Measurements from ENCODE around the gene GPR157. TPM values are rescaled to one million over a fixed set of nuclear protein-coding genes. Genes with fewer than 3 reads are reported as not detected.
"Not testable (repeated sequence)": the region's sequence is repeated elsewhere in the genome, so short reads cannot be mapped to it uniquely, and the experiment has no call there.

Gene GPR157
- total and polyA plus RNA-seq, 2 experiments from 2014 or later: 1.7 to 2.7 TPM

GRCh38 chr1:9129266-9130041, 552 bp upstream of the GPR157 start:
- peak overlapping the region; percentile 35 for H3K27ac ChIP-seq
- H4K20me1 ChIP-seq (ENCODE audit: insufficient read depth): no peaks in the 10 kb centered on the region
- H3K79me2 ChIP-seq (ENCODE audit: insufficient read depth): no peaks in the 10 kb centered on the region
- H3K9ac ChIP-seq: peak overlapping the region; percentile 5; the same call in 1 of the 2 replicates
- 6 to 10% methylated on average over 20 to 46 of the region's 46 CpGs for WGBS, 2 experiments (ENCODE audit: low coverage in 1 of 2, low lambda C conversion rate in 2 of 2, missing lambda C conversion rate in 2 of 2)
- no peak for TF ChIP-seq EZH2phosphoT487 (IDR thresholded peaks at IDR 0.05; ENCODE audit: insufficient read depth, low read depth)
- TF ChIP-seq EZH2 (IDR thresholded peaks at IDR 0.05; ENCODE audit: insufficient read depth, poor library complexity, severe bottlenecking): no peak
- no peaks in the 10 kb centered on the region for H3K36me3 ChIP-seq (ENCODE audit: low read depth)
- peak; percentile 80 for DNase-seq
- H3F3A ChIP-seq (ENCODE audit: insufficient read depth): peaks cover 14% of the 10 kb centered on the region
- peak overlapping the region; percentile 36 for H3K4me2 ChIP-seq (ENCODE audit: unreplicated experiment)
- peaks cover 12% of the 10 kb centered on the region; the same call in 1 of the 2 replicates for H3K4me1 ChIP-seq (ENCODE audit: insufficient read depth)
- H3K9me2 ChIP-seq (ENCODE audit: insufficient read depth): no peaks in the 10 kb centered on the region
- H3K4me3 ChIP-seq: peak overlapping the region; percentile 41; the same call in 1 of the 2 replicates
- in situ Hi-C loops (cut with MboI): no loop called here
- H3K27me3 ChIP-seq (replicated peaks; ENCODE audit: insufficient read depth): no peaks in the 10 kb centered on the region
- H2AFZ ChIP-seq: peak overlapping the region; percentile 71
- no peaks in the 10 kb centered on the region for H3K9me3 ChIP-seq (ENCODE audit: low read depth)

DNA sequence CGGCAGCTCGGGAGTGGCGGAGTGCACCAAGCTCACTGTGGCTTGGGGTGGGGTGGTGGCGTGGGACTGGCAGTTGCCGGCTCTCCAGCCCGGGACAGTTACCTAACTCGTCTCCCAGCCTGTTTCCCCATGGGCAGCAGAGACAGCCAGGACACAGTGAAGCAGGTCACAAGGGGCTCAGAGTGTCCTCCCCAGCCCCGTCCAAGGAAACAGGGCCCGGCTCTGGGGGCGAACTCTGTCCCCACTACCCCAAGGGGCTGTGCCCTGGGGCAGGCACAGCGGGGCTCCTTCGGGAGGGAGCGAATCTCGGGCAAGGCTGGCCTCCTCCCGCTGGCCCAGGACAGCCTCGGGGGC, 759 bp downstream of the GPR157 start:
- WGBS, 2 experiments (ENCODE audit: low coverage in 1 of 2, low lambda C conversion rate in 2 of 2, missing lambda C conversion rate in 2 of 2): 56 to 63% methylated on average over 16 of the region's 16 CpGs
- Histone ChIP-seq H3K4me3 (peak overlapping the region; percentile 75), H3K27ac (no peak overlapping the region), H3K9me2 (ENCODE audit: insufficient read depth) (no peaks in the 10 kb centered on the region), H3K36me3 (ENCODE audit: low read depth) (no peaks in the 10 kb centered on the region), H3K27me3 (replicated peaks; ENCODE audit: insufficient read depth) (no peaks in the 10 kb centered on the region), H3K9ac (peak overlapping the region; percentile 74), H2AFZ (peak overlapping the region; percentile 72), H3K4me1 (ENCODE audit: insufficient read depth) (peaks cover 12% of the 10 kb centered on the region; the same call in 1 of the 2 replicates), H3F3A (ENCODE audit: insufficient read depth) (peaks cover 14% of the 10 kb centered on the region), H4K20me1 (ENCODE audit: insufficient read depth) (no peaks in the 10 kb centered on the region), H3K4me2 (ENCODE audit: unreplicated experiment) (peak overlapping the region; percentile 77), H3K9me3 (ENCODE audit: low read depth) (no peaks in the 10 kb centered on the region), H3K79me2 (ENCODE audit: insufficient read depth) (no peaks in the 10 kb centered on the region)
- DNase-seq: peak; percentile 19
- no peak for TF ChIP-seq EZH2 (IDR thresholded peaks at IDR 0.05; ENCODE audit: insufficient read depth, poor library complexity, severe bottlenecking)
- no peak for TF ChIP-seq EZH2phosphoT487 (IDR thresholded peaks at IDR 0.05; ENCODE audit: insufficient read depth, low read depth)
- in situ Hi-C loops (cut with MboI): no loop called here

- no peaks in the 10 kb centered on the region for H3K27me3 ChIP-seq (replicated peaks; ENCODE audit: insufficient read depth)
- peak overlapping the region; percentile 75 for H3K4me3 ChIP-seq
- peak overlapping the region; percentile 72 for H2AFZ ChIP-seq
- in situ Hi-C loops (cut with MboI): no loop called here
- no peaks in the 10 kb centered on the region for H3K9me2 ChIP-seq (ENCODE audit: insufficient read depth)
- WGBS, 2 experiments (ENCODE audit: low coverage in 1 of 2, low lambda C conversion rate in 2 of 2, missing lambda C conversion rate in 2 of 2): 76 to 80% methylated on average over 19 of the region's 19 CpGs
- H3K79me2 ChIP-seq (ENCODE audit: insufficient read depth): no peaks in the 10 kb centered on the region
- no peaks in the 10 kb centered on the region for H3K9me3 ChIP-seq (ENCODE audit: low read depth)
- H3K4me2 ChIP-seq (ENCODE audit: unreplicated experiment): peak overlapping the region; percentile 77
- H3K27ac ChIP-seq: no peak overlapping the region
- H3K9ac ChIP-seq: peak overlapping the region; percentile 74
- H4K20me1 ChIP-seq (ENCODE audit: insufficient read depth): no peaks in the 10 kb centered on the region
- DNase-seq: no peak
- no peaks in the 10 kb centered on the region for H3K36me3 ChIP-seq (ENCODE audit: low read depth)
- peaks cover 12% of the 10 kb centered on the region; the same call in 1 of the 2 replicates for H3K4me1 ChIP-seq (ENCODE audit: insufficient read depth)
- peaks cover 14% of the 10 kb centered on the region for H3F3A ChIP-seq (ENCODE audit: insufficient read depth)
- TF ChIP-seq EZH2phosphoT487 (IDR thresholded peaks at IDR 0.05; ENCODE audit: insufficient read depth, low read depth) (no peak), EZH2 (IDR thresholded peaks at IDR 0.05; ENCODE audit: insufficient read depth, poor library complexity, severe bottlenecking) (no peak)
Observed at GRCh38 chr1:9127395-9128165, 1.3 kb downstream of the GPR157 start.

DNA sequence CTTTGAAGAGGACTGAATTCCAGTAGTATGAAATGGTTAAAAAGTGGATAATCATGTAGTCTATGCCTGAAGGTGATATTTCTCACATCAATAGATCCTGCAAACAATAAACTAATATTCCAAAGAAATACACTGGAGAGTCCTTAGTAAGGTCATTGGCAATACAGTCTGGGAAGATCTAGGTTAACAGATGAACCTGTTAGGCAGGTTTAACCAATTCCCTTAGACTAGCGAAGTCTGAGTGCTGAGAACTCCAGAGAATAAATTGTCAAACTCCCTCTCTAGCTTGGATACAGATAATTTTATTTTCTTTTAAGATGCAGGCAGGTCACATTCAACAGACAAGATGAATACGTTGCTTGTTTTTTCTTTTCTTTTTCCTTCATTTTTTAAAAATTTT, 2.4 kb downstream of the GPR157 start:
- 92 to 94% methylated on average over 2 of the region's 2 CpGs for WGBS, 2 experiments (ENCODE audit: low coverage in 1 of 2, low lambda C conversion rate in 2 of 2, missing lambda C conversion rate in 2 of 2)
- H3K9ac ChIP-seq: no peak overlapping the region
- no peaks in the 10 kb centered on the region for H3K27me3 ChIP-seq (replicated peaks; ENCODE audit: insufficient read depth)
- no peaks in the 10 kb centered on the region for H3K36me3 ChIP-seq (ENCODE audit: low read depth)
- in situ Hi-C loops (cut with MboI): no loop called here
- H3K4me1 ChIP-seq (ENCODE audit: insufficient read depth): peaks cover 12% of the 10 kb centered on the region; the same call in 1 of the 2 replicates
- DNase-seq: no peak
- H3K27ac ChIP-seq: no peak overlapping the region
- peaks cover 14% of the 10 kb centered on the region for H3F3A ChIP-seq (ENCODE audit: insufficient read depth)
- no peaks in the 10 kb centered on the region for H3K9me2 ChIP-seq (ENCODE audit: insufficient read depth)
- H3K4me2 ChIP-seq (ENCODE audit: unreplicated experiment): no peak overlapping the region
- no peaks in the 10 kb centered on the region for H4K20me1 ChIP-seq (ENCODE audit: insufficient read depth)
- no peak overlapping the region for H3K4me3 ChIP-seq
- H3K9me3 ChIP-seq (ENCODE audit: low read depth): no peaks in the 10 kb centered on the region
- TF ChIP-seq EZH2phosphoT487 (IDR thresholded peaks at IDR 0.05; ENCODE audit: insufficient read depth, low read depth) (no peak), EZH2 (IDR thresholded peaks at IDR 0.05; ENCODE audit: insufficient read depth, poor library complexity, severe bottlenecking) (no peak)
- no peak overlapping the region for H2AFZ ChIP-seq
- no peaks in the 10 kb centered on the region for H3K79me2 ChIP-seq (ENCODE audit: insufficient read depth)

GRCh38 chr1:9125847-9126246, 3.1 kb downstream of the GPR157 start:
- H3K9ac ChIP-seq; H3K36me3 ChIP-seq (ENCODE audit: low read depth); in situ Hi-C loops (cut with MboI); H3K27ac ChIP-seq; H3K9me2 ChIP-seq (ENCODE audit: insufficient read depth); H3K79me2 ChIP-seq (ENCODE audit: insufficient read depth); H3K4me3 ChIP-seq; H3K9me3 ChIP-seq (ENCODE audit: low read depth); H3K4me2 ChIP-seq (ENCODE audit: unreplicated experiment); H4K20me1 ChIP-seq (ENCODE audit: insufficient read depth); H3K27me3 ChIP-seq (replicated peaks; ENCODE audit: insufficient read depth); H2AFZ ChIP-seq; DNase-seq: not testable (repeated sequence)
- peaks cover 13% of the 10 kb centered on the region for H3F3A ChIP-seq (ENCODE audit: insufficient read depth)
- 90 to 93% methylated on average over 9 of the region's 9 CpGs for WGBS, 2 experiments (ENCODE audit: low coverage in 1 of 2, low lambda C conversion rate in 2 of 2, missing lambda C conversion rate in 2 of 2)
- peaks cover 12% of the 10 kb centered on the region; the same call in 1 of the 2 replicates for H3K4me1 ChIP-seq (ENCODE audit: insufficient read depth)
